ENCODE measurements around the gene PVALEF. TPM values are rescaled to one million over a fixed set of nuclear protein-coding genes. Genes with fewer than 3 reads are reported as not detected.
A peak's percentile ranks its signal among the peaks of the same experiment; 100 is the strongest.

Gene PVALEF
- total and polyA plus RNA-seq, 2 experiments from 2014 or later, result 0.37 to 0.86 TPM

DNA sequence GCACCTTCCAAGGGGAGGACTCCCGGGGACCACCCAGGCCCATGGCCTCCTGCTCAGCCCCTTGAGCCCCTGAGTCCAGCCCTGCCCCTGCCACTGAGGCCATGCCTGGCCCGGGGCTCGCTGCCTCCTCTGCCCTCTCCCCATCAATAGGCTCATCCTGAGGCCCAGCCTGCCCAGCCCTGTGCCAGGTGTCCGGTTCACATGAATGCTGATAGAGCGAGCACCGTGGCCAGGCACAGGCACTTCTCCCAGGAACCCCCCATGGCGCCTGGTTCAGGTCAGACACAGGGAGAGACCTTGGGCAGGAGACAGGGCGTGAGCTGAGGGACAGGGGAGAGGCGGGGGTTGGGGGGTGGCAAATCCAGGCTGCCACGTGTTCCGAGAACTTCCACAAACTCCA lies 2.8 kb upstream of the PVALEF start:
- Histone ChIP-seq H3K36me3 (no peaks in the 10 kb centered on the region), H3K4me1 (ENCODE audit: low read depth) (peaks cover 10% of the 10 kb centered on the region), H3K4me3 (no peak overlapping the region), H3K27me3 (no peaks in the 10 kb centered on the region), H3K27ac (no peak overlapping the region), H3K9me3 (ENCODE audit: low read depth) (no peaks in the 10 kb centered on the region)
- no peak for DNase-seq (ENCODE audit: low read depth in 1 of 2, low spot score in 1 of 2)
- TF ChIP-seq, protein P1, sequence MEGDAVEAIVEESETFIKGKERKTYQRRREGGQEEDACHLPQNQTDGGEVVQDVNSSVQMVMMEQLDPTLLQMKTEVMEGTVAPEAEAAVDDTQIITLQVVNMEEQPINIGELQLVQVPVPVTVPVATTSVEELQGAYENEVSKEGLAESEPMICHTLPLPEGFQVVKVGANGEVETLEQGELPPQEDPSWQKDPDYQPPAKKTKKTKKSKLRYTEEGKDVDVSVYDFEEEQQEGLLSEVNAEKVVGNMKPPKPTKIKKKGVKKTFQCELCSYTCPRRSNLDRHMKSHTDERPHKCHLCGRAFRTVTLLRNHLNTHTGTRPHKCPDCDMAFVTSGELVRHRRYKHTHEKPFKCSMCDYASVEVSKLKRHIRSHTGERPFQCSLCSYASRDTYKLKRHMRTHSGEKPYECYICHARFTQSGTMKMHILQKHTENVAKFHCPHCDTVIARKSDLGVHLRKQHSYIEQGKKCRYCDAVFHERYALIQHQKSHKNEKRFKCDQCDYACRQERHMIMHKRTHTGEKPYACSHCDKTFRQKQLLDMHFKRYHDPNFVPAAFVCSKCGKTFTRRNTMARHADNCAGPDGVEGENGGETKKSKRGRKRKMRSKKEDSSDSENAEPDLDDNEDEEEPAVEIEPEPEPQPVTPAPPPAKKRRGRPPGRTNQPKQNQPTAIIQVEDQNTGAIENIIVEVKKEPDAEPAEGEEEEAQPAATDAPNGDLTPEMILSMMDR (IDR thresholded peaks at IDR 0.05; ENCODE audit: low read depth, low read length), result no peak

DNA sequence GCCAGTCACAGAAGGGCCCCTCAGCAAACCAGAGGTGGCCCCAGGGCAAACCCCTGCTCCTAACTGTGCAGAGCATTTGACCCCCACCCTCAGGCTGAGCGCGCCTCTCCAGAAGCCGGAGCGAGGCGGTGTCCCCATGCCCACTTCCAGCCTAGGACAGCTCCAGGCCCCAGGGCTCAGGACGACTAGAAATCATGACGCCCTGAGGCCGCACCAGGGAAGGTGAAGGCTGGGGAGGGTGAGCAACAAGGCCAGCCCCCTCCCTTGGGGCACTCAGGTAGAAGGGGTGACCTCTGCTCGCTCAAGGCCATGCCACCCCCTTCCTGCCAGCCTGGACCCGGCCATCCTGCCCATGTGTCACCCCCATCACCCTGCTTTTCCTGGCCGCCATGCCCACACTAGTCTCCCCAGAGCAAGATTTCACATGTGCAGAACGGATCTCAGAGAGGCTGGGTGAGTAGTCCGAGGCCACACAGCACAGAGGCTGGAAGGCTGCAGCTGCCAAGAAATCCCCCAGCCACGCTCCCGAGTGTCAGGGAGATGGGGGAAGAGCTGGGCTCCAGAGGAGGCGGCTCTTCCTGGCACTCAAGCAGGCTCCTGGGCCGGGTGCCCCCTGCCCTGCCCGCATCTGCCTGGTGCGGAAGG lies 2.1 kb upstream of the PVALEF start:
- DNase-seq (ENCODE audit: low read depth in 1 of 2, low spot score in 1 of 2), result no peak
- H3K9me3 ChIP-seq (ENCODE audit: low read depth), result no peaks in the 10 kb centered on the region
- H3K4me1 ChIP-seq (ENCODE audit: low read depth), result peaks cover 10% of the 10 kb centered on the region
- H3K27me3 ChIP-seq, result no peaks in the 10 kb centered on the region
- no peak overlapping the region for H3K27ac ChIP-seq
- TF ChIP-seq, protein P1 (IDR thresholded peaks at IDR 0.05; ENCODE audit: low read depth, low read length), result no peak
- no peak overlapping the region for H3K4me3 ChIP-seq
- H3K36me3 ChIP-seq, result no peaks in the 10 kb centered on the region

DNA sequence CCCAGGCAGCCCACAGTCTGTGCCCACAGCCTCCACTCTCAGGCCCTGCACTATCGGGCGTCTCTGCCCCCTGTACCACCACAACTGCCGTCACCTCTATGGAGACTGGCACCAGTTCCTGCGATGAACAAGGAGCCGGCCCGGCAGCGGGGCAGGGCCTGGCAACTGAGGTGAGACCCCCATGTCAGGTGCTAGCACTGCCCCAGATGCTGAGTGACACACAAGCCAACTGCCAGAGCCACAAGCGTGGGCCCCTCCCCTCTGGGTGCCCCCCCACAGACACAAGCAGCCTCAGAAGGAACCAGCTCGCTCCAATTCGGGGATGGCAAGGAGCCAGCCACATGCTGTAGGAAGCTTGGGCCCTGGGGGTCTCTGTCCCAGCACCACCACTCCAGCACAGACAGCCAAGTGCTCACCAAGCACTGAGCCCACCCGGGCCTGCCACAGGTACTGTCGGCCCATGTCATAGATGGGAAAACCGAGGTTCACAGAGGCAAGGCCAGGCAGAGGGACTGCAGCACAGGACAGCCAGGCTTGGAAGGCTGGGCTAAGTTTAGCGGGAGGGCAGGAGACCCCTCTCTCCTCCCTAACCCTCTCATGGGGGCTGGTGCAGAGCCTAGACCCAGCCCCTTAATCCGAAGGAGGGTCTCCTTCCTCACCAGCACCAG lies 1.5 kb upstream of the PVALEF start:
- no peak overlapping the region for H3K27ac ChIP-seq
- no peak for DNase-seq (ENCODE audit: low read depth in 1 of 2, low spot score in 1 of 2)
- H3K4me1 ChIP-seq (ENCODE audit: low read depth), result peaks cover 10% of the 10 kb centered on the region
- no peak overlapping the region for H3K4me3 ChIP-seq
- H3K9me3 ChIP-seq (ENCODE audit: low read depth), result no peaks in the 10 kb centered on the region
- TF ChIP-seq, protein P1 (IDR thresholded peaks at IDR 0.05; ENCODE audit: low read depth, low read length), result no peak
- H3K36me3 ChIP-seq, result no peaks in the 10 kb centered on the region
- H3K27me3 ChIP-seq, result no peaks in the 10 kb centered on the region

GRCh38 chr17:81164371-81165245 lies 699 bp upstream of the PVALEF start:
- H3K4me1 ChIP-seq (ENCODE audit: low read depth), result peaks cover 10% of the 10 kb centered on the region
- H3K27ac ChIP-seq, result peak overlapping the region; percentile 63
- H3K4me3 ChIP-seq, result no peak overlapping the region
- H3K27me3 ChIP-seq, result no peaks in the 10 kb centered on the region
- no peaks in the 10 kb centered on the region for H3K9me3 ChIP-seq (ENCODE audit: low read depth)
- no peaks in the 10 kb centered on the region for H3K36me3 ChIP-seq
- DNase-seq (ENCODE audit: low read depth in 1 of 2, low spot score in 1 of 2), result no peak
- TF ChIP-seq, protein P1 (IDR thresholded peaks at IDR 0.05; ENCODE audit: low read depth, low read length), result no peak

DNA sequence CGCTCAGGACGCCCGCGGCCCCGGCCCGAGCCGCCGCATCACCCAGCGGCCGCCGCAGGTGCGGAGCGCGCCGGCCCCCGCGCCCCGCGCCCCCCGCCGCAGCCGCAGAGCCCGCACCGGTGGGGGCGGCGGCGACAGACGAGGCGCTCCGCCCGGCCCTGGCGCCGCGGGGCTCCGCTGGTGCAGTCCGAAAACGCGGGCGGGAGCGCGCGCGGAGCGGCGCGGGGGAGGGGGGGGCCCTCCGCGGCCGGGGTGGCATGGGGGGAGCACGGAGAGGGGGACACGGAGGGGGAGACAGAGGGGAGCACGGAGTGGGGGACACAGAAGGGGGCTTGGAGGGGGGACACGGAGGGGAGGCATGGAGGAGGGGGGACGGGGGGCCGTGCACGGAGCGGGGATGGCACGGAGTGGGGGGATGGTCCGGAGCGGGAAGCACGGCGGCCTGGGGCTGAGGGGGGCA lies 756 bp downstream of the PVALEF start, which contains the start of gene AATK:
AATK (minus strand) TSS at position 189 of the 460 bp plus-strand sequence. CDS start 229 bp downstream, outside the sequence.
- Histone ChIP-seq H3K27ac (peak within 1 kb of the TSS; percentile 63), H3K36me3 (no peaks in the 10 kb centered on the region), H3K9me3 (ENCODE audit: low read depth) (no peaks in the 10 kb centered on the region), H3K4me1 (ENCODE audit: low read depth) (peaks cover 10% of the 10 kb centered on the region), H3K27me3 (no peaks in the 10 kb centered on the region), H3K4me3 (peak within 1 kb of the TSS; percentile 32)
- no peak for DNase-seq (ENCODE audit: low read depth in 1 of 2, low spot score in 1 of 2)
- TF ChIP-seq, protein P1 (IDR thresholded peaks at IDR 0.05; ENCODE audit: low read depth, low read length), result no peak
